ENCODE measurements around the gene KLHDC4.

The KLHDC4 gene

GRCh38 chr16:87680272-87680644 lies 85.5 kb downstream of the KLHDC4 start:
- DNase-seq = no peak

DNA sequence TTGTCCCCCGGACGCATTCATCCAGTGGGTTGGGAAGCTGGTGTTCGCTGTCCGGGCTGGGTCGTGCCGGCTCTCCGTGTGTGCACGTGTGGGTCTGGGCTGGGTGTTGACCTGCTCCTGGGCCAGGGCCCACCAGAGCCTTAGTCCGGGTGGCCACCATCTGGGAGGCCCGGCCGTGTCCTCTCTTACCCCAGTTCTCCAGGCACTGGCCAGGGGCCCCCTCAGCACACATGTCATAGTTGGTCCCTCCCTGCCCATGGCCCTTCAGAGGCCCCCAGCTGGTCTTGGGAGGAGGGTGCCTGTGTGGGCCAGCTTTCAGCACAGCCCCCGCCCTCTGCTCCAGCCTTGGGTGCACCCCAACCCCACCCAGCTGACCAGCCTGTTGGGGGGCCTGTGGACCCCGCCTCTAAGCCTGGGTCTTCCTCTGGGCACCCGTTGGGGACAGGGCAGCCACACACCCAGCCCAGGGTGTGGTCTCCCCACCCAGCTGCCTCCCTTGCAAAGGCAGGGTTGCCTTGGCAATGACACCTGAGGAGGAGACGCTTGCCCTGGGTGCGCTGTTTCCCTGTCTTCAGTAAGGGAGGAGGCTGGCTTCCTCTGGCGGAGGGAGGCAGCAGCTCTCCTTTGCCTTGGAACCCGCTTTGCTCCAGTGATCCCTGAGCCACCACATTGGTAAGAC lies 86.1 kb downstream of the KLHDC4 start:
- DNase-seq = no peak

DNA sequence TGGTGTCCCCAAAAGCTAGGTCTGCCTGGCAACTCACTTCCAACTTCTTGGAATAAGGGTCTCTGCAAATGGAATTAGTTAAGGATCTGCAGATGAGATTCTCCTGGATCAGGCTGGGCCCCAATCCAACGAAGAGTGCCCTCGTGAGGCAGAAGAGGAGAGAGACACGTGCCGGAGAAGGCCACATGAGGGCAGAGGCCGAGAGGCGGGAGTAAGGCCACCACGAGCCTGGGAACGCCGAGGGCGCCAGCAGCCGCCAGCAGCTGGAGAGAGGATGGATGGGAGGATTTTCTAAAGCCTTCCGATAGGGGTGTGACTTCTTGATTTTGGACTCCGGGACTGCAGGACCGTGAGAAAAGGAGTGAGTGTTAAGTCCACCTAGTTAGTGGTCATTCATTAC lies 87.2 kb downstream of the KLHDC4 start:
- no peak for DNase-seq

DNA sequence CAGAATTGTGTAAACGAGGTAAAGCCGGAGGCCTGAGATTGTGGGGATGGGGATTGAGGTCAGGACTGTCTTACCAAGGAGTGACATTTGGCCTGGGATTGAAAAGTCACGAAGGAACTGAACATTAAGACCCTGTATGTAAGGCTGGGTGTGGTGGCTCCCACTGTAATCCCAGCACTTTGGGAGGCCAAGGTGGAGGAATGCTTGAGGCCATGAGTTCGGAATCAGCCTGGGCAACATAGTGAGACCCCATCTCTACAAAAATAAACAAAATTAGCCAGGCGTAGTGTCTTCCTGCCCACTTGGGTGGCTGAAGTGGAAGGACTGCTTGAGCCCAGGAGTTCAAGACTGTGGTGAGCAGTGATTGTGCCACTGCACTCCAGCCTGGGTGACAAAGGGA lies 88.0 kb downstream of the KLHDC4 start:
- DNase-seq = no peak

DNA sequence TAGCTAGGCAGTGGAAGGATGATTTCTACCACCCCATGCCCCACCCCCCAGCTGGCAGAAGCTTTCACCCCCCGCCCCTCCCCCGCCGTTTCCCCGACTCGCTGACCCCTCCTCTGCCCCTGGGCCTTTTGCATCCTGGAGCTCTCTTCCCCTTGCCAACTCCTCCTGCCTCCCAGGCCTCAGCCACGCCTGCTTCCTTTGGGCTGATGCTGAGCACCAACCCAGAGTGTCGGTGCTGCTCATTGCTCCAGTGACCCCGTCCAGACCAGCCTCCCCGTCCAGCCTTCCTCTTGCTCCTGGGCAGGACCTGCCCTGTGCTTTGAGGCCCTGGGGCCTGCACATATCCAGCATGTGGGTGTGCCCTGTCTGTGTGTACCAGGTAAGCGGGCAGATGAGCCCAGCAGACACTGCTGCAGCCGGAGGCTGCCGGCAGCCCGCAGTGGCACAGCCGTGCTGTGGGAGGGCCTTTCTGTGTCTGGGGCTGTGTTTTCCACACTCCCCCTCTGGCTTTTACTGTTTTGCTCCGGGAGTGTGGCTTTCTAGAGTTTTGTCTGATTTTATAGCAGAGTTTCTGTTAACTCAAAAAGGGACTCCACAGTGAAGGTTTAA lies 90.6 kb downstream of the KLHDC4 start:
- no peak for DNase-seq

DNA sequence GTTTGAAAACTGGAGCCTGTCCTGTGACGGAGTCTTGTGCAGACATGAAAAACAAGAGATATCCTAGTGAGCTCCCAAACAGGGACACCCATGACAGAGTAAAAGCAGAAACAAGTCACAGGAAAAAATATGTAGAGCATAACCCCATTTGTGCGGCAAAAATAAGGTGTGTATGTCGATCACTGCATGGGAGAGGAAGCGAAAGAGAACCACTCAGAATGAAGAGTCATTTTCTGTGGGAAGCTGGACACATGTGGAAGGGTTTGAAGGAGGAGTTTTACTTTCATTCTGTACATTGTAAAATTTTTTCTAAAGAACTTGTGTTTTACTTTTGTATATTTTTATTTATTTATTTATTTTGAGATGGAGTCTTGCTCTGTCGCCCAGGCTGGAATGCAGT lies 91.4 kb downstream of the KLHDC4 start:
- DNase-seq = no peak

DNA sequence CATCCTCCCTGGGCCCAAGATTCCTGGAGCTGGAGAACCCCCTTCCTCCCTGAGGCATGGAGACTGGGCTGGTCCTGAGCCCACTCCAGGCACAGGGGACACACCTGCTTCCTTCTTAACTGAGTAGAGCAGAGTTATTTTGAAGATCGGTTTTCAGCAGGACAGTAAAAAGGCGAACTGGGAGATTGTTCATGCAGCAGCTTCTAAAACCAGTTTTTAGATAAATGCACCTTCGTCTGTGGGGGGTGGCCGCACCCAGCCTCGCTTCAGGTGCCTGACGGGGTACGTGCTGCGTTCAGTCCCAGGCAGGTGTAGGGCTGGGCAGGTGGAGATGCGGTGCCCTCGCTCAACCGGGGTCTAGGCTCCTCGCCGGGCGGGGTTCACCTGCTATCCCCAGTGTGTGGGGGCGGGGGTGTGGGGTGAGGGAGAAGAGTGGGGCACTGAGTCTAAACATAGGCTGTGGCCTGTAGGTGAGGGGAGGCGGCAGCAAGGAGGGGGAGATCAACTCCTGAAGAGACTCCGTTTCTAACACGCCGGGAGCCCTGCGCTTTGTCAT lies 94.0 kb downstream of the KLHDC4 start:
- no peak for DNase-seq

DNA sequence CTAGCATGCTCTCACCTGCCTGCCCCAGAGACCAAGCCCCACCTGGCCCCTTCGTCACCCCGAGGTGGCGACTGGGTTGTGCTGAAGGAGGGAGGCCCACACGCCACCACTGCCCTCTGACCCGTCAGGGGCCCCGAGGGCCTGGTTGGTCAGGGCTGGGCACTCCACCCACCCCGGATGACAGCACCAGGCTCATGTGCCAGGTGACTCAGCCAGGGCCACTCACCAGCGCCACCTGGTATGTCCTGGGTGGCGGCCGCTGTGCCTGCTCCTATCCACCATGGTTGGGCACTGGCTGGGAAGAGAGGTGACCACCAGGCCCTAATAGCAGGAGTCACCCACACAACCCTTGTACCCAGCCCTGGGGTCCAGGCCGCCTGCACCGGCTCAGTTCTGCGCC lies 94.6 kb downstream of the KLHDC4 start:
- no peak for DNase-seq

DNA sequence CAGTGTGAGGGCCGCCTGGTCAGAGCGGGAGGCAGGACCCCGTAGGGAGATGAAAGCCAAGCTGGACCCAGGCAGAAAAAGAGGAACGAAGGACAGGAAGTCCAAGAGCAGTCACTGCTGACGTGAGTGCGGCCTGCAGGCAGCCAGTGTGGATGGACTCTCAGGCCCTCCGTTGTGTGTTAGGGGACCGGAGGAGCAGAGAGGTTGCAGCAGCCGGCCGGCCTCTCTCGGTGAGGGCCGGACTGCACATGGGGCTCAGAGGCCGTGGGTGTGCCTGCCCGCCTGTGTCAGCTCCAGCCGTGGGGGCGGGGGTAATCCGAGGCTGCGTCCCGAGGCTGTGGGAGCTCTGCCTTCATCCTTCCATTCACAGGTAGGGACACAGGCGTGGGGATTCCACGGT lies 96.1 kb downstream of the KLHDC4 start:
- no peak for DNase-seq

GRCh38 chr16:87667946-87668345 lies 97.8 kb downstream of the KLHDC4 start:
- no peak for DNase-seq

DNA sequence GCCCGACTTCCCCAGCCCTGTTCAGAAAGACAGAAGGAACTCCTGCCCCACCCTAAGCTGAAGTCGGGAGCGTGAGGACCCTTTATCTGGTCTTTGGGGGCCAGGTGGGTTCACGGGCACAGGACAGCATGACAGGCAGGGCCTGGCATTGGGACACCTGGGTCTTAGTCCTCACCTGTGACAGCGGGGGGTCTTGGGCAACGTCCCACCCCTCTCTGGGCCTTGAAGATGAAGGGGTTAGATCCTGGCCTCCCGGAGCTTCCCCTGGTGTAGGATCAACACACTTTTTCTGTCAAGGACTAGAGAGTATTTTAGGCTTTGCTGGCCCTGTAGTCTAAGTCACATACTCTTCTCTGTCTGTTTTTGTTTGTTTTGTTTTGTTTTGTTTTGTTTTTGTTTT lies 98.3 kb downstream of the KLHDC4 start:
- DNase-seq = no peak

- DNase-seq = no peak
Measured at GRCh38 chr16:87666919-87667318, 98.9 kb downstream of the KLHDC4 start.

GRCh38 chr16:87665193-87665592 lies 100.6 kb downstream of the KLHDC4 start:
- DNase-seq = no peak

GRCh38 chr16:87664792-87665191 lies 101.0 kb downstream of the KLHDC4 start:
- DNase-seq = no peak

GRCh38 chr16:87662254-87663204 lies 103.3 kb downstream of the KLHDC4 start:
- no peak for DNase-seq

DNA sequence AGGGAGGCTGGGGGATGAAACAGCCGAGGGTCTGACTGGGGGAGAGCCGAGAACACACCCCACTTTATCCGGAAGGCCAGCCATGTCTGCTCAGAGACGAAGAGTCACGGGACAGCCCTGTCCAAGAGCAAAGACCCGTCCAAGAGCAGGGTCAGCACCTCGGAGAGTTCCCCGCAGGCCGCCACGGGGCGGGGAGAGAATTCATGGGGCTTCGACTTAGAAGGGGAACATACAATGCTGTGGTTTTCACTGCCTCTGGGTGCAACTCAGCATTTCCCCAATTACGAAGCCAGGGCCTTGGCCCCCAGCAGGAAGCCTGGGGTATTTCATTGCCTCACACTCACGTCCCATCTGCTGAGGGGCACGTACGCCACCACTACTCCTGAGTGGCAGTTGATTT lies 104.2 kb downstream of the KLHDC4 start:
- DNase-seq = peak; percentile 64

GRCh38 chr16:87658564-87659225 lies 107.1 kb downstream of the KLHDC4 start:
- no peak for DNase-seq

All from activated CD8-positive, alpha-beta memory T cell treated with anti-CD3 and anti-CD28 coated beads for 24 hours (primary cell).